Measurements from ENCODE around the gene RAB11FIP4. TPM values are rescaled to one million over a fixed set of nuclear protein-coding genes. Genes with fewer than 3 reads are reported as not detected.

RAB11FIP4 gene
- total and polyA plus RNA-seq, 2 of the 13 experiments (the other 11 are each of a cell fraction or from before 2014, with no cell fraction given), result 28.0 to 89.3 TPM

DNA sequence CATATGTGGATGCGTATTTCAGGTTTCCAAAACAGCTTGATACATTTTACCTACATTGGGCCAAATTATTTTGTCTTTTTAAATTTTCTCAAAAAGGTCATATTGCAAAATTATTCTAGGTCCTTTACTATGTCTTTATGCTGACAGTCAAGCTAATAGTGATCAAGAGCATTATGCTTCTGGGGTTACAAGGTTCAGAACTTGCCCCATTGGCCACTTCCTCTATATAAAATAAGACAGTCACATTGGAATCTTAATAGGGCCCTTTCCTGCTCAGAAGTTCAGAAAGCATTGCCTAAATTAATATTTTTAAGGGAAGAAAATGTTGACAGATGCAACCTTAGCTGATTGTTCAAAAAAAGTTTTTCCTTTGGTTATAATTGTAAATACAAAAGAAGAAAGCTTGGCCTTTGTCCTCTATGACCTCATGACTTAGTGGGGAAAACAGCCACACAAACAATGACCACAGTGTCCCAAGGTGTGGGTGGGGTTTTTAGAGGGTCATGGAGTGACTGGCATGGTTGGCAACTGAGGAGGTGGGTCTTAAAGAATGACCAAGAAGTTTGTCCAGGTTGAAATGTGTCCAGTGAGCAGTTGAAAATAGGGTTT is 11.8 kb upstream of the RAB11FIP4 start:
- peak; percentile 37 for FAIRE-seq
- Histone ChIP-seq H4K20me1 (ENCODE audit: insufficient read depth, low read length) (no peaks in the 10 kb centered on the region), H3K4me3 (replicated peaks in 1 of 3; ENCODE audit: insufficient read depth in 1 of 3, low read depth in 2 of 3, low read length in 3 of 3) (0 out of 6 replicates have a peak overlapping the region, but pooled peaks of 1 of the 3 experiments have one; percentile 18), H3K27ac (ENCODE audit: extremely low read length, insufficient read depth, low read length) (peak overlapping the region; percentile 55), H2AFZ (ENCODE audit: low read length) (no peak overlapping the region), H3K36me3 (replicated peaks in 1 of 2; ENCODE audit: control insufficient read depth in 1 of 2, insufficient read depth in 2 of 2, low read length in 2 of 2) (no peaks in the 10 kb centered on the region; a peak in 1 of 5 replicates), H3K9ac (ENCODE audit: insufficient read depth, low read depth, low read length) (no peak overlapping the region), H3K79me2 (ENCODE audit: insufficient read depth, low read length) (no peaks in the 10 kb centered on the region), H3K4me1 (ENCODE audit: insufficient read depth, low read length) (peaks cover 32% of the 10 kb centered on the region), H3K4me2 (ENCODE audit: low read depth, low read length) (peak overlapping the region; percentile 40; the same call in 1 of the 2 replicates), H3K9me3 (ENCODE audit: low read length) (no peaks in the 10 kb centered on the region), H3K27me3 (ENCODE audit: control insufficient read depth in 1 of 2, insufficient read depth in 2 of 2, low read length in 2 of 2) (no peaks in the 10 kb centered on the region)
- POLR2A ChIA-PET, result interaction anchor here (0.7 kb wide), 1 partner anchor 99 kb away, joined by 3 read pairs; no protein-coding TSS in a partner anchor
- no TSS peak for BruUV-seq (replicated peaks)
- intact Hi-C loops (cut with micrococcal nuclease; ENCODE audit: unreplicated experiment) (loop anchor here (1.0 to 5.0 kb wide), 2 partner anchors 24 to 107 kb away; no protein-coding TSS in a partner anchor), in situ Hi-C loops (cut with HindIII; ENCODE audit: extremely low pct_ligation_motif_present, low pct_unique_long_range_greater_than_20kb) (no loop called here)
- DNase-seq (ENCODE audit: low spot score), result peak; percentile 81
- CTCF ChIA-PET (ENCODE audit: low intra/inter-chr PET ratio, low total read pairs), result no interaction called here
- peak; percentile 69; the same call in 2 of the 3 replicates for ATAC-seq
- 100% methylated on average over 1 of the region's 1 CpG for WGBS (ENCODE audit: low lambda C conversion rate)
- TF ChIP-seq ZNF331 (CRISPR knock-in tag; IDR thresholded peaks at IDR 0.05) (no peak), GATAD2A (CRISPR knock-in tag; IDR thresholded peaks at IDR 0.05) (peak; percentile 43; the same call in 1 of the 2 replicates), SOX13 (IDR thresholded peaks at IDR 0.05) (no peak), SOX13 (CRISPR knock-in tag; conservative IDR thresholded peaks at IDR 0.05 in 1 of 2, IDR thresholded peaks at IDR 0.05 in 1 of 2) (peak in 1 of 2 experiments; percentile 76; a peak in 2 of 4 replicates), ATF7 (IDR thresholded peaks at IDR 0.05) (peak; percentile 47; the same call in 1 of the 2 replicates), ATF7 (CRISPR knock-in tag; IDR thresholded peaks at IDR 0.05) (no peak), ZNF501 (CRISPR knock-in tag; IDR thresholded peaks at IDR 0.05) (no peak), PPARG (CRISPR knock-in tag; conservative IDR thresholded peaks at IDR 0.05) (0 out of 2 replicates have a peak, but pooled peaks have one; percentile 12), NR1H2 (CRISPR knock-in tag; IDR thresholded peaks at IDR 0.05; ENCODE audit: borderline replicate concordance, low read depth) (no peak)
- TF ChIP-seq, protein P1, sequence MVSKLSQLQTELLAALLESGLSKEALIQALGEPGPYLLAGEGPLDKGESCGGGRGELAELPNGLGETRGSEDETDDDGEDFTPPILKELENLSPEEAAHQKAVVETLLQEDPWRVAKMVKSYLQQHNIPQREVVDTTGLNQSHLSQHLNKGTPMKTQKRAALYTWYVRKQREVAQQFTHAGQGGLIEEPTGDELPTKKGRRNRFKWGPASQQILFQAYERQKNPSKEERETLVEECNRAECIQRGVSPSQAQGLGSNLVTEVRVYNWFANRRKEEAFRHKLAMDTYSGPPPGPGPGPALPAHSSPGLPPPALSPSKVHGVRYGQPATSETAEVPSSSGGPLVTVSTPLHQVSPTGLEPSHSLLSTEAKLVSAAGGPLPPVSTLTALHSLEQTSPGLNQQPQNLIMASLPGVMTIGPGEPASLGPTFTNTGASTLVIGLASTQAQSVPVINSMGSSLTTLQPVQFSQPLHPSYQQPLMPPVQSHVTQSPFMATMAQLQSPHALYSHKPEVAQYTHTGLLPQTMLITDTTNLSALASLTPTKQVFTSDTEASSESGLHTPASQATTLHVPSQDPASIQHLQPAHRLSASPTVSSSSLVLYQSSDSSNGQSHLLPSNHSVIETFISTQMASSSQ (IDR thresholded peaks at IDR 0.05; ENCODE audit: low read depth), result no peak
- TF ChIP-seq, protein P1 (CRISPR knock-in tag; IDR thresholded peaks at IDR 0.05; ENCODE audit: borderline replicate concordance), result no peak
- TF ChIP-seq, protein P2, sequence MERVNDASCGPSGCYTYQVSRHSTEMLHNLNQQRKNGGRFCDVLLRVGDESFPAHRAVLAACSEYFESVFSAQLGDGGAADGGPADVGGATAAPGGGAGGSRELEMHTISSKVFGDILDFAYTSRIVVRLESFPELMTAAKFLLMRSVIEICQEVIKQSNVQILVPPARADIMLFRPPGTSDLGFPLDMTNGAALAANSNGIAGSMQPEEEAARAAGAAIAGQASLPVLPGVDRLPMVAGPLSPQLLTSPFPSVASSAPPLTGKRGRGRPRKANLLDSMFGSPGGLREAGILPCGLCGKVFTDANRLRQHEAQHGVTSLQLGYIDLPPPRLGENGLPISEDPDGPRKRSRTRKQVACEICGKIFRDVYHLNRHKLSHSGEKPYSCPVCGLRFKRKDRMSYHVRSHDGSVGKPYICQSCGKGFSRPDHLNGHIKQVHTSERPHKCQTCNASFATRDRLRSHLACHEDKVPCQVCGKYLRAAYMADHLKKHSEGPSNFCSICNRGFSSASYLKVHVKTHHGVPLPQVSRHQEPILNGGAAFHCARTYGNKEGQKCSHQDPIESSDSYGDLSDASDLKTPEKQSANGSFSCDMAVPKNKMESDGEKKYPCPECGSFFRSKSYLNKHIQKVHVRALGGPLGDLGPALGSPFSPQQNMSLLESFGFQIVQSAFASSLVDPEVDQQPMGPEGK (CRISPR knock-in tag; IDR thresholded peaks at IDR 0.05), result no peak
- TF ChIP-seq, protein P3, sequence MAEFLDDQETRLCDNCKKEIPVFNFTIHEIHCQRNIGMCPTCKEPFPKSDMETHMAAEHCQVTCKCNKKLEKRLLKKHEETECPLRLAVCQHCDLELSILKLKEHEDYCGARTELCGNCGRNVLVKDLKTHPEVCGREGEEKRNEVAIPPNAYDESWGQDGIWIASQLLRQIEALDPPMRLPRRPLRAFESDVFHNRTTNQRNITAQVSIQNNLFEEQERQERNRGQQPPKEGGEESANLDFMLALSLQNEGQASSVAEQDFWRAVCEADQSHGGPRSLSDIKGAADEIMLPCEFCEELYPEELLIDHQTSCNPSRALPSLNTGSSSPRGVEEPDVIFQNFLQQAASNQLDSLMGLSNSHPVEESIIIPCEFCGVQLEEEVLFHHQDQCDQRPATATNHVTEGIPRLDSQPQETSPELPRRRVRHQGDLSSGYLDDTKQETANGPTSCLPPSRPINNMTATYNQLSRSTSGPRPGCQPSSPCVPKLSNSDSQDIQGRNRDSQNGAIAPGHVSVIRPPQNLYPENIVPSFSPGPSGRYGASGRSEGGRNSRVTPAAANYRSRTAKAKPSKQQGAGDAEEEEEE (CRISPR knock-in tag; IDR thresholded peaks at IDR 0.05; ENCODE audit: borderline replicate concordance), result no peak
- TF ChIP-seq, protein P4, sequence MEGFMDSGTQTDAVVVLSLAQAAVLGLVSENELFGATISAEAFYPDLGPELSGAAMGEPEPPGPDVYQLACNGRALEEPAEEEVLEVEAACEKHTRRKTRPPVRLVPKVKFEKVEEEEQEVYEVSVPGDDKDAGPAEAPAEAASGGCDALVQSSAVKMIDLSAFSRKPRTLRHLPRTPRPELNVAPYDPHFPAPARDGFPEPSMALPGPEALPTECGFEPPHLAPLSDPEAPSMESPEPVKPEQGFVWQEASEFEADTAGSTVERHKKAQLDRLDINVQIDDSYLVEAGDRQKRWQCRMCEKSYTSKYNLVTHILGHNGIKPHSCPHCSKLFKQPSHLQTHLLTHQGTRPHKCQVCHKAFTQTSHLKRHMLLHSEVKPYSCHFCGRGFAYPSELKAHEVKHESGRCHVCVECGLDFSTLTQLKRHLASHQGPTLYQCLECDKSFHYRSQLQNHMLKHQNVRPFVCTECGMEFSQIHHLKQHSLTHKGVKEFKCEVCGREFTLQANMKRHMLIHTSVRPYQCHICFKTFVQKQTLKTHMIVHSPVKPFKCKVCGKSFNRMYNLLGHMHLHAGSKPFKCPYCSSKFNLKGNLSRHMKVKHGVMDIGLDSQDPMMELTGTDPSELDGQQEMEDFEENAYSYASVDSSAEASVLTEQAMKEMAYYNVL (CRISPR knock-in tag; IDR thresholded peaks at IDR 0.05; ENCODE audit: borderline replicate concordance), result no peak

All from HepG2 (cell line).